Calu3 (cell line): ENCODE results near the gene RPL13A. TPM values are rescaled to one million over a fixed set of nuclear protein-coding genes. Genes with fewer than 3 reads are reported as not detected.

ENCODE experiments used
- BruUV-seq: library from RNA; stranded (reverse); fragments of 400-500 nt; replicated peaks from 2 replicates; lab custom pipeline; 2021; lab: Mats Ljungman, UMichigan
- CTCF ChIA-PET: fragments of 300-600 bp; sonication (Branson Sonifier 250); formaldehyde crosslinking; loops from one replicate; lab custom pipeline; 2022; ENCODE audit warnings: antibody characterized with exemption; lab: Charles Lee
- DNase-seq: peaks from one replicate; pipeline ENCODE4 v3.0.0; 2022
- H3K27ac Mint-ChIP-seq: one replicate; pipeline ENCODE4 v1.8.0; 2022; ENCODE audit warnings: mixed read lengths; ENCODE audit not compliant: unreplicated experiment
- H3K27me3 Mint-ChIP-seq: one replicate; pipeline ENCODE4 v1.8.0; 2022; ENCODE audit warnings: mixed read lengths; ENCODE audit not compliant: unreplicated experiment
- H3K36me3 Mint-ChIP-seq: one replicate; pipeline ENCODE4 v1.8.0; 2022; ENCODE audit warnings: mild to moderate bottlenecking, moderate library complexity, mixed read lengths; ENCODE audit not compliant: insufficient read depth, unreplicated experiment
- H3K4me1 Mint-ChIP-seq: one replicate; pipeline ENCODE4 v1.8.0; 2022; ENCODE audit warnings: mild to moderate bottlenecking, low read depth, mixed read lengths; ENCODE audit not compliant: unreplicated experiment
- H3K4me3 Mint-ChIP-seq: one replicate; pipeline ENCODE4 v1.8.0; 2022; ENCODE audit warnings: mild to moderate bottlenecking, low read depth, moderate library complexity, mixed read lengths; ENCODE audit not compliant: unreplicated experiment
- H3K9me3 Mint-ChIP-seq: one replicate; pipeline ENCODE4 v1.8.0; 2022; ENCODE audit warnings: low read depth, mixed read lengths; ENCODE audit not compliant: unreplicated experiment
- CTCF ChIP-seq: fragments of 200-600 bp; IDR thresholded peaks from one replicate; pipeline ENCODE4 v1.8.0; 2022; ENCODE audit warnings: antibody characterized with exemption; ENCODE audit not compliant: unreplicated experiment
- intact Hi-C: fragments of 100-400 bp; cut with micrococcal nuclease; formaldehyde crosslinking; loops from one replicate; pipeline ENCODE4 v1.10.0; 2022; ENCODE audit not compliant: unreplicated experiment
- total RNA-seq: library from RNA; stranded (reverse); gene quantifications from 2 replicates; pipeline ENCODE4 v1.2.3, GENCODE V29; 2022

The RPL13A gene
- total RNA-seq, 1 experiment from 2014 or later: 1,993 TPM

GRCh38 chr19:49518033-49518432, 30.6 kb downstream of the RPL13A start:
- Mint-ChIP-seq H3K36me3 (peaks cover 13% of the 10 kb centered on the region), H3K27ac (no peak overlapping the region), H3K27me3 (no peaks in the 10 kb centered on the region), H3K4me1 (peaks cover 9% of the 10 kb centered on the region), H3K9me3 (no peaks in the 10 kb centered on the region), H3K4me3 (no peak overlapping the region)
- DNase-seq: no peak
- CTCF ChIA-PET: no interaction called here
- intact Hi-C loops: no loop called here
- TF ChIP-seq CTCF: no peak
- no TSS peak for BruUV-seq

DNA sequence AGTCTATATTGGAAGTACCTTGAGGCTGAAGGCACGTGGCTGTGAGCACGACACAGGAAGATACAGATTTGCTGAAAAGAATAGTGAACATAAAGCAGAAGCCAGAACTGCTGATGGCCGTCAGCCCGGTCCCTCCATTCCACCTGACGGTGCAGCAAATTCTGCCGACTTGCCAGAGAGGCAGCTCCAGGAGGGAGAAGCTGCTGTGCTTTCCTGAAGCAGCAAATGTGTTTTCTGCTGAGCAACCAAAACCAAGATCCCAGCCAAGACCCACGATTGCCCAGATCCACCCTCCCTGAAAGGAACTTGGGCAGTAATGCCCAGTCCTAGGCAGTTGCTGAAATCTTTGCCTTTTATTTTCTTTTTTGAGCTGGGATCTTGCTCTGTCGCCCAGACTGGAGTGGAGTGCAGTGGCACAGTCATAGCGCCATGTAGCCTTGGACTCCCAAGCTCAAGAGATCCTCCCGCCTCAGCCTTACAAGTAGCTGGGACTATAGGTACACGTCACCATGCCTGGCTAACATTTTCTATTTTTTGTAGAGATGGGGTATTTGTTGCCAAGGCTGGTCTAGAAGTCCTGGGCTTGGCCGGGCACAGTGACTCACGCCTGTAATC, 33.4 kb downstream of the RPL13A start:
- Mint-ChIP-seq H3K27ac (no peak overlapping the region), H3K36me3 (no peaks in the 10 kb centered on the region), H3K4me1 (no peaks in the 10 kb centered on the region), H3K4me3 (no peak overlapping the region), H3K9me3 (no peaks in the 10 kb centered on the region), H3K27me3 (no peaks in the 10 kb centered on the region)
- DNase-seq: no peak
- no TSS peak for BruUV-seq
- no peak for TF ChIP-seq CTCF
- CTCF ChIA-PET: interaction anchor here (0.7 kb wide), 1 partner anchor 741 kb away, joined by 3 read pairs; no protein-coding TSS in a partner anchor
- intact Hi-C loops: no loop called here

DNA sequence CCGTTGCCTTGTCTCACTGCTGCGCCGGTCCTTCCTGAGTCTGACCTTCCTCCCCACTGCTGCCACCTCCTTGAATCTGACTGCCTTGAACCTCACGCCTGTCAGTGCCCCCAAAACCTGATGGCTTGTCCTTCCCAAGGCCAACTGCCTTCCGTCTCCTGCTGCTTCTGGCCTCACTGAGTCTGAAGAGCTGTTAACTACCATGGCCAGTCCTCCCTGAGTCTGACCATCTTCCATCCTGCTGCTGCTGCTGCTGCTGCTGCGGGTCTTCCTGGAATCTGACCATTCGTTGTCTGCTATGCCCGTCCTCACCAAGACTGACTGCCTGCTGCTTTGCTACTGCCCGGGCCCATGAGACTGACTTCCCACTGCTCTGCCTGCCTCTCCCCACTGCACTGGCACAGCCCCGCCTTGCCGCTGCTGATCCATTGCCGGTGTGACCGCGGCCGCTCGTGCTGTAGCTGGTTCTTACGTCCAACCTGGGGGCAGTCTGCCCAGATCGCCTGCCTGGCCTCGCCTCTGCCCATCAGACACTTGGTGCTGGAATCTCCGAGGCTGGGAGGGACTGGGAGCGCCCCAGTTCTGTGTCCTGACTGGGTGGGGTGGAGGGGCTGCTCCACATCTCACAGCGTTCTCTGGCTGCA, 37.5 kb downstream of the RPL13A start:
- intact Hi-C loops: no loop called here

GRCh38 chr19:49528211-49528771, 40.9 kb downstream of the RPL13A start:
- no TSS peak for BruUV-seq
- Mint-ChIP-seq H3K9me3 (no peaks in the 10 kb centered on the region), H3K4me1 (peaks cover 5% of the 10 kb centered on the region), H3K27ac (no peak overlapping the region), H3K4me3 (no peak overlapping the region), H3K36me3 (peaks cover 11% of the 10 kb centered on the region), H3K27me3 (no peaks in the 10 kb centered on the region)
- DNase-seq: no peak
- intact Hi-C loops: no loop called here
- no peak for TF ChIP-seq CTCF
- CTCF ChIA-PET: no interaction called here

More for the DNA sequence above, 37.5 kb downstream of the RPL13A start:
- Mint-ChIP-seq H3K4me1 (no peaks in the 10 kb centered on the region), H3K36me3 (peaks cover 5% of the 10 kb centered on the region), H3K27me3 (no peaks in the 10 kb centered on the region), H3K27ac (no peak overlapping the region), H3K4me3 (no peak overlapping the region), H3K9me3 (no peaks in the 10 kb centered on the region)
- BruUV-seq: no TSS peak
- no peak for DNase-seq
- CTCF ChIA-PET: no interaction called here
- no peak for TF ChIP-seq CTCF
